Neural cell (in vitro differentiated cells): ENCODE data around the gene CFTR.

Source experiments
- RAD21 ChIP-seq: fragments of 450-650 bp; conservative IDR thresholded peaks from 2 replicates; pipeline ENCODE4 v1.6.1; 2014; ENCODE audit warnings: antibody characterized with exemption, mild to moderate bottlenecking, moderate library complexity
- SMC3 ChIP-seq: fragments of 450-650 bp; conservative IDR thresholded peaks from 2 replicates; pipeline ENCODE4 v1.6.1; 2014; ENCODE audit warnings: antibody characterized with exemption, mild to moderate bottlenecking, moderate library complexity; ENCODE audit not compliant: poor library complexity
- TAF1 ChIP-seq: IDR thresholded peaks from 2 replicates; pipeline ENCODE4 v1.6.1; 2012; ENCODE audit warnings: low read depth
- TF ChIP-seq, protein P1 (sequence below): fragments of 450-650 bp; IDR thresholded peaks from 2 replicates; pipeline ENCODE4 v1.5.1; 2014; ENCODE audit warnings: antibody characterized with exemption, mild to moderate bottlenecking, moderate library complexity; ENCODE audit not compliant: poor library complexity, severe bottlenecking

DNA sequence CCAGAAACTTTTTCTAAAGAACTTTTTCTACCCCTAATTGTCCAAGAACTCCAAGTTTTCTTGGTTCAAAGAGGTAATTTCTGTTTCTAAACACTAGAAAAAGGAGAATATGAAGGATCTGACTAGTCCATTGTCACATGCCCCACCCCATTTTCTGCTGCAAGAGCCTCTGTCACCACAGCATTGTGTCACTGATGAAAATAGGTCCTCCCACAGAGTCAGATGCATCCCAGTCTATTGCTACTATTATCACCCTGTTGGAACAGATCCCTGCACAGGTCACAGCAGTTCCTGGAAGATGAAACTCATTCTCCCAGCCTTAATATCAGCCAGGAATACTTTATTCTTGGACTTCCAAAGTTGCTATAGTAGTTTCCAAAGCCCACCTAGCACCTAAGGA, 7.5 kb upstream of the CFTR start:
- TF ChIP-seq SMC3 (no peak), RAD21 (no peak), TAF1 (no peak)
- TF ChIP-seq, protein P1, sequence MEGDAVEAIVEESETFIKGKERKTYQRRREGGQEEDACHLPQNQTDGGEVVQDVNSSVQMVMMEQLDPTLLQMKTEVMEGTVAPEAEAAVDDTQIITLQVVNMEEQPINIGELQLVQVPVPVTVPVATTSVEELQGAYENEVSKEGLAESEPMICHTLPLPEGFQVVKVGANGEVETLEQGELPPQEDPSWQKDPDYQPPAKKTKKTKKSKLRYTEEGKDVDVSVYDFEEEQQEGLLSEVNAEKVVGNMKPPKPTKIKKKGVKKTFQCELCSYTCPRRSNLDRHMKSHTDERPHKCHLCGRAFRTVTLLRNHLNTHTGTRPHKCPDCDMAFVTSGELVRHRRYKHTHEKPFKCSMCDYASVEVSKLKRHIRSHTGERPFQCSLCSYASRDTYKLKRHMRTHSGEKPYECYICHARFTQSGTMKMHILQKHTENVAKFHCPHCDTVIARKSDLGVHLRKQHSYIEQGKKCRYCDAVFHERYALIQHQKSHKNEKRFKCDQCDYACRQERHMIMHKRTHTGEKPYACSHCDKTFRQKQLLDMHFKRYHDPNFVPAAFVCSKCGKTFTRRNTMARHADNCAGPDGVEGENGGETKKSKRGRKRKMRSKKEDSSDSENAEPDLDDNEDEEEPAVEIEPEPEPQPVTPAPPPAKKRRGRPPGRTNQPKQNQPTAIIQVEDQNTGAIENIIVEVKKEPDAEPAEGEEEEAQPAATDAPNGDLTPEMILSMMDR, result no peak
